Measurements from ENCODE around the gene POP7. TPM values are rescaled to one million over a fixed set of nuclear protein-coding genes. Genes with fewer than 3 reads are reported as not detected.
A peak's percentile ranks its signal among the peaks of the same experiment; 100 is the strongest.
"Not testable (repeated sequence)": the region's sequence is repeated elsewhere in the genome, so short reads cannot be mapped to it uniquely, and the experiment has no call there.

The POP7 gene
- total RNA-seq (25.7 TPM), polyA plus RNA-seq (ENCODE audit: insufficient read depth, low read depth, low replicate concordance) (41.8 TPM)
- long read RNA-seq, donor 1, transcript POP7-201 (2 exons, 927 nt), result major isoform, 25 of 25 reads
- long read RNA-seq, donor 1, partial matches to known transcripts, result 0 of 25 reads
- long read RNA-seq, donor 1, other reads (novel, unspliced or antisense), result 0 of 25 reads
- long read RNA-seq, donor 2, transcript POP7-201 (2 exons, 927 nt), result major isoform, 20 of 20 reads
- long read RNA-seq, donor 2, partial matches to known transcripts, result 0 of 20 reads
- long read RNA-seq, donor 2, other reads (novel, unspliced or antisense), result 0 of 20 reads
- long read RNA-seq, donor 3, transcript POP7-201 (2 exons, 927 nt), result major isoform, 28 of 28 reads
- long read RNA-seq, donor 3, partial matches to known transcripts, result 0 of 28 reads
- long read RNA-seq, donor 3, other reads (novel, unspliced or antisense), result 0 of 28 reads
- long read RNA-seq, donor 4, transcript POP7-201 (2 exons, 927 nt), result major isoform, 15 of 15 reads
- long read RNA-seq, donor 4, partial matches to known transcripts, result 0 of 15 reads
- long read RNA-seq, donor 4, other reads (novel, unspliced or antisense), result 0 of 15 reads
- long read RNA-seq, donor 5, partial matches to known transcripts, result 0 of 1 reads
- long read RNA-seq, donor 5, other reads (novel, unspliced or antisense), result 0 of 1 reads
- long read RNA-seq, donor 6, transcript POP7-201 (2 exons, 927 nt), result major isoform, 12 of 18 reads
- long read RNA-seq, donor 6, partial matches to known transcripts, result 6 of 18 reads
- long read RNA-seq, donor 6, other reads (novel, unspliced or antisense), result 0 of 18 reads
- long read RNA-seq, donor 7, transcript POP7-201 (2 exons, 927 nt), result major isoform, 13 of 23 reads
- long read RNA-seq, donor 7, partial matches to known transcripts, result 0 of 23 reads
- long read RNA-seq, donor 7, other reads (novel, unspliced or antisense), result 10 of 23 reads
- long read RNA-seq, donor 8, transcript POP7-201 (2 exons, 927 nt), result major isoform, 20 of 20 reads
- long read RNA-seq, donor 8, partial matches to known transcripts, result 0 of 20 reads
- long read RNA-seq, donor 8, other reads (novel, unspliced or antisense), result 0 of 20 reads
- long read RNA-seq, donor 9, transcript POP7-201 (2 exons, 927 nt), result major isoform, 15 of 15 reads
- long read RNA-seq, donor 9, partial matches to known transcripts, result 0 of 15 reads
- long read RNA-seq, donor 9, other reads (novel, unspliced or antisense), result 0 of 15 reads
- long read RNA-seq, donor 10, transcript POP7-201 (2 exons, 927 nt), result major isoform, 10 of 10 reads
- long read RNA-seq, donor 10, partial matches to known transcripts, result 0 of 10 reads
- long read RNA-seq, donor 10, other reads (novel, unspliced or antisense), result 0 of 10 reads

- intact Hi-C loops (cut with DNase I), result no loop called here
- peak; percentile 62 for FAIRE-seq
- DNase-seq, result peak; percentile 99
- TF ChIP-seq, protein P1, sequence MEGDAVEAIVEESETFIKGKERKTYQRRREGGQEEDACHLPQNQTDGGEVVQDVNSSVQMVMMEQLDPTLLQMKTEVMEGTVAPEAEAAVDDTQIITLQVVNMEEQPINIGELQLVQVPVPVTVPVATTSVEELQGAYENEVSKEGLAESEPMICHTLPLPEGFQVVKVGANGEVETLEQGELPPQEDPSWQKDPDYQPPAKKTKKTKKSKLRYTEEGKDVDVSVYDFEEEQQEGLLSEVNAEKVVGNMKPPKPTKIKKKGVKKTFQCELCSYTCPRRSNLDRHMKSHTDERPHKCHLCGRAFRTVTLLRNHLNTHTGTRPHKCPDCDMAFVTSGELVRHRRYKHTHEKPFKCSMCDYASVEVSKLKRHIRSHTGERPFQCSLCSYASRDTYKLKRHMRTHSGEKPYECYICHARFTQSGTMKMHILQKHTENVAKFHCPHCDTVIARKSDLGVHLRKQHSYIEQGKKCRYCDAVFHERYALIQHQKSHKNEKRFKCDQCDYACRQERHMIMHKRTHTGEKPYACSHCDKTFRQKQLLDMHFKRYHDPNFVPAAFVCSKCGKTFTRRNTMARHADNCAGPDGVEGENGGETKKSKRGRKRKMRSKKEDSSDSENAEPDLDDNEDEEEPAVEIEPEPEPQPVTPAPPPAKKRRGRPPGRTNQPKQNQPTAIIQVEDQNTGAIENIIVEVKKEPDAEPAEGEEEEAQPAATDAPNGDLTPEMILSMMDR (IDR thresholded peaks at IDR 0.05; ENCODE audit: borderline replicate concordance, extremely low read depth, insufficient read depth), result no peak
- Histone ChIP-seq H3K4me1 (ENCODE audit: control insufficient read depth in 2 of 3, insufficient read depth in 2 of 3, low read depth in 1 of 3, low read length in 3 of 3) (peaks cover 0 to 12% (median 0%) of the 10 kb centered on the region in 3 donors), H3K4me3 (ENCODE audit: low read length in 3 of 3) (peak within 1 kb of the TSS; percentile 84 to 89 (median 89)), H3K9me3 (ENCODE audit: control insufficient read depth in 2 of 3, insufficient read depth in 1 of 3, low read length in 3 of 3) (no peaks in the 10 kb centered on the region), H3K9ac (ENCODE audit: low read length in 3 of 3) (peak within 1 kb of the TSS; percentile 65 to 88 (median 71)), H3K27me3 (ENCODE audit: control insufficient read depth, insufficient read depth, low read length) (no peaks in the 10 kb centered on the region), H3K27ac (ENCODE audit: low read depth in 2 of 2, low read length in 2 of 2) (peak within 1 kb of the TSS; percentile 90), H3K36me3 (ENCODE audit: control insufficient read depth in 2 of 3, insufficient read depth in 3 of 3, low read length in 3 of 3) (peaks cover 0 to 2% (median 0%) of the 10 kb centered on the region in 3 donors)
Measured at GRCh38 chr7:100705753-100706671, at the start of gene POP7. POP7 (plus strand) TSS chr7:100706121; CDS start chr7:100706831, 710 bp downstream.

GRCh38 chr7:100662194-100662776, 43.6 kb upstream of the POP7 start:
- H3K27ac ChIP-seq (ENCODE audit: low read depth in 2 of 2, low read length in 2 of 2); intact Hi-C loops (cut with DNase I); H3K36me3 ChIP-seq (ENCODE audit: control insufficient read depth in 2 of 3, insufficient read depth in 3 of 3, low read length in 3 of 3); H3K27me3 ChIP-seq (ENCODE audit: control insufficient read depth, insufficient read depth, low read length); H3K4me1 ChIP-seq (ENCODE audit: control insufficient read depth in 2 of 3, insufficient read depth in 2 of 3, low read depth in 1 of 3, low read length in 3 of 3); H3K4me3 ChIP-seq (ENCODE audit: low read length in 3 of 3); FAIRE-seq; H3K9me3 ChIP-seq (ENCODE audit: control insufficient read depth in 2 of 3, insufficient read depth in 1 of 3, low read length in 3 of 3); H3K9ac ChIP-seq (ENCODE audit: low read length in 3 of 3): not testable (repeated sequence)
- peak in 1 of 5 donors; percentile 56 for DNase-seq

GRCh38 chr7:100665168-100665726, 40.7 kb upstream of the POP7 start:
- no peak overlapping the region for H3K27ac ChIP-seq (ENCODE audit: low read depth in 2 of 2, low read length in 2 of 2)
- no peak overlapping the region for H3K9ac ChIP-seq (ENCODE audit: low read length in 3 of 3)
- H3K4me1 ChIP-seq (ENCODE audit: control insufficient read depth in 2 of 3, insufficient read depth in 2 of 3, low read depth in 1 of 3, low read length in 3 of 3), result no peaks in the 10 kb centered on the region
- TF ChIP-seq, protein P1 (IDR thresholded peaks at IDR 0.05; ENCODE audit: borderline replicate concordance, extremely low read depth, insufficient read depth), result no peak
- H3K4me3 ChIP-seq (ENCODE audit: low read length in 3 of 3), result no peak overlapping the region
- intact Hi-C loops (cut with DNase I), result no loop called here
- H3K36me3 ChIP-seq (ENCODE audit: control insufficient read depth in 2 of 3, insufficient read depth in 3 of 3, low read length in 3 of 3), result no peaks in the 10 kb centered on the region
- H3K27me3 ChIP-seq (ENCODE audit: control insufficient read depth, insufficient read depth, low read length), result no peaks in the 10 kb centered on the region
- no peak for FAIRE-seq
- no peaks in the 10 kb centered on the region for H3K9me3 ChIP-seq (ENCODE audit: control insufficient read depth in 2 of 3, insufficient read depth in 1 of 3, low read length in 3 of 3)
- DNase-seq, result peak in 1 of 5 donors; percentile 1

Measured in kidney (tissue), 22 donors.